ENCODE measurements around the gene PGLYRP2. TPM values are rescaled to one million over a fixed set of nuclear protein-coding genes. Genes with fewer than 3 reads are reported as not detected.

Gene PGLYRP2
- total RNA-seq, 1 experiment from 2014 or later: not detected

DNA sequence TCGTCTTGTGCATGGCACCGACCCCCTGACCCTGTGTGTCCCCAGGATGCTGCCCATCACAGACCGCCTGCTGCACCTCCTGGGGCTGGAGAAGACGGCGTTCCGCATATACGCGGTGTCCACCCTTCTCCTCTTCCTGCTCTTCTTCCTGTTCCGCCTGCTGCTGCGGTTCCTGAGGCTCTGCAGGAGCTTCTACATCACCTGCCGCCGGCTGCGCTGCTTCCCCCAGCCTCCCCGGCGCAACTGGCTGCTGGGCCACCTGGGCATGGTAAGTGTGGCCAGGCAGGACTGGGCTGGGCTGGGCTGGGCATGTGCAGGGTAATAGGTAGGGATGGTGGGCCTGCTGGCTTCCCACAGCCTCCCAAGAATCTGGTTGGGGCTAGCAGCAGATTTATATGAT, 46.0 kb upstream of the PGLYRP2 start:
- Histone ChIP-seq H3K4me3 (ENCODE audit: low read depth, low read length) (no peak overlapping the region), H3K9me3 (no peaks in the 10 kb centered on the region), H3K4me1 (no peaks in the 10 kb centered on the region), H3K27me3 (replicated peaks; ENCODE audit: control insufficient read depth, insufficient read depth, low read length) (no peaks in the 10 kb centered on the region), H3K36me3 (ENCODE audit: control insufficient read depth, insufficient read depth, low read length) (no peaks in the 10 kb centered on the region)
- intact Hi-C loops (cut with micrococcal nuclease; ENCODE audit: unreplicated experiment): no loop called here
- ChIA-PET CTCF (no interaction called here), POLR2A (no interaction called here)
- no peak overlapping the region for H3K4me3 Mint-ChIP-seq (ENCODE audit: unreplicated experiment)
- TF ChIP-seq, protein P1, sequence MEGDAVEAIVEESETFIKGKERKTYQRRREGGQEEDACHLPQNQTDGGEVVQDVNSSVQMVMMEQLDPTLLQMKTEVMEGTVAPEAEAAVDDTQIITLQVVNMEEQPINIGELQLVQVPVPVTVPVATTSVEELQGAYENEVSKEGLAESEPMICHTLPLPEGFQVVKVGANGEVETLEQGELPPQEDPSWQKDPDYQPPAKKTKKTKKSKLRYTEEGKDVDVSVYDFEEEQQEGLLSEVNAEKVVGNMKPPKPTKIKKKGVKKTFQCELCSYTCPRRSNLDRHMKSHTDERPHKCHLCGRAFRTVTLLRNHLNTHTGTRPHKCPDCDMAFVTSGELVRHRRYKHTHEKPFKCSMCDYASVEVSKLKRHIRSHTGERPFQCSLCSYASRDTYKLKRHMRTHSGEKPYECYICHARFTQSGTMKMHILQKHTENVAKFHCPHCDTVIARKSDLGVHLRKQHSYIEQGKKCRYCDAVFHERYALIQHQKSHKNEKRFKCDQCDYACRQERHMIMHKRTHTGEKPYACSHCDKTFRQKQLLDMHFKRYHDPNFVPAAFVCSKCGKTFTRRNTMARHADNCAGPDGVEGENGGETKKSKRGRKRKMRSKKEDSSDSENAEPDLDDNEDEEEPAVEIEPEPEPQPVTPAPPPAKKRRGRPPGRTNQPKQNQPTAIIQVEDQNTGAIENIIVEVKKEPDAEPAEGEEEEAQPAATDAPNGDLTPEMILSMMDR (IDR thresholded peaks at IDR 0.05; ENCODE audit: insufficient read depth in 1 of 2, low read depth in 1 of 2, low read length in 1 of 2, severe bottlenecking in 1 of 2, unreplicated experiment in 1 of 2): no peak
- H3K27ac Mint-ChIP-seq (ENCODE audit: unreplicated experiment): no peak overlapping the region
- H3K36me3 Mint-ChIP-seq (ENCODE audit: insufficient read depth, unreplicated experiment): no peaks in the 10 kb centered on the region
- no peak for DNase-seq
- no peaks in the 10 kb centered on the region for H3K9me3 Mint-ChIP-seq (ENCODE audit: unreplicated experiment)
- no peaks in the 10 kb centered on the region for H3K4me1 Mint-ChIP-seq (ENCODE audit: low read depth, unreplicated experiment)
- H3K27me3 Mint-ChIP-seq (ENCODE audit: insufficient read depth, unreplicated experiment): peaks cover 15% of the 10 kb centered on the region
- BruUV-seq (replicated peaks): no TSS peak

DNA sequence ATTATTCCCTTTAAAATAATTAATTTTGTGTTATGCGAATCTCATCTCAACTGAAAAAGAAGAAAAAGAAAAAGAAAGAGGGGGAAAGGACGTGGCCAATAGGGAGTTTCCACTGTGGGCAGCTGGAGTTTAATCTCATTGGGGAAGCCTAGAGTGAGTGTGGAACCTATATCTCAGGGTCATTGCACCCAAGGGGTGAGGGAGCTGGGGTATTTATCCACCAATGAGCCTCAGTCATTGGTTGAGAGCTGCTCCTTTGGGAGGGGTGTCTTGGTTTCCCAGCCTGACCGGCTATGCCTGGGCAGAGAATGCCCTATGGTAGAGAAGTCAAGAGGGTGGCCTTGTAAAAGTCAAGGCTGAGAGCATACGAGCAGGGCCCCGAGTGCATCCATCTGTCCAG, 45.5 kb upstream of the PGLYRP2 start:
- no peak for DNase-seq
- no peaks in the 10 kb centered on the region for H3K36me3 ChIP-seq (ENCODE audit: control insufficient read depth, insufficient read depth, low read length)
- Mint-ChIP-seq H3K4me1 (ENCODE audit: low read depth, unreplicated experiment) (no peaks in the 10 kb centered on the region), H3K9me3 (ENCODE audit: unreplicated experiment) (no peaks in the 10 kb centered on the region), H3K4me3 (ENCODE audit: unreplicated experiment) (no peak overlapping the region), H3K27ac (ENCODE audit: unreplicated experiment) (no peak overlapping the region), H3K27me3 (ENCODE audit: insufficient read depth, unreplicated experiment) (peaks cover 15% of the 10 kb centered on the region), H3K36me3 (ENCODE audit: insufficient read depth, unreplicated experiment) (no peaks in the 10 kb centered on the region)
- H3K9me3 ChIP-seq: no peaks in the 10 kb centered on the region
- ChIA-PET CTCF (no interaction called here), POLR2A (no interaction called here)
- TF ChIP-seq, protein P1 (IDR thresholded peaks at IDR 0.05; ENCODE audit: insufficient read depth in 1 of 2, low read depth in 1 of 2, low read length in 1 of 2, severe bottlenecking in 1 of 2, unreplicated experiment in 1 of 2): no peak
- no peaks in the 10 kb centered on the region for H3K27me3 ChIP-seq (replicated peaks; ENCODE audit: control insufficient read depth, insufficient read depth, low read length)
- intact Hi-C loops (cut with micrococcal nuclease; ENCODE audit: unreplicated experiment): no loop called here
- no peaks in the 10 kb centered on the region for H3K4me1 ChIP-seq
- no peak overlapping the region for H3K4me3 ChIP-seq (ENCODE audit: low read depth, low read length)
- BruUV-seq (replicated peaks): no TSS peak

DNA sequence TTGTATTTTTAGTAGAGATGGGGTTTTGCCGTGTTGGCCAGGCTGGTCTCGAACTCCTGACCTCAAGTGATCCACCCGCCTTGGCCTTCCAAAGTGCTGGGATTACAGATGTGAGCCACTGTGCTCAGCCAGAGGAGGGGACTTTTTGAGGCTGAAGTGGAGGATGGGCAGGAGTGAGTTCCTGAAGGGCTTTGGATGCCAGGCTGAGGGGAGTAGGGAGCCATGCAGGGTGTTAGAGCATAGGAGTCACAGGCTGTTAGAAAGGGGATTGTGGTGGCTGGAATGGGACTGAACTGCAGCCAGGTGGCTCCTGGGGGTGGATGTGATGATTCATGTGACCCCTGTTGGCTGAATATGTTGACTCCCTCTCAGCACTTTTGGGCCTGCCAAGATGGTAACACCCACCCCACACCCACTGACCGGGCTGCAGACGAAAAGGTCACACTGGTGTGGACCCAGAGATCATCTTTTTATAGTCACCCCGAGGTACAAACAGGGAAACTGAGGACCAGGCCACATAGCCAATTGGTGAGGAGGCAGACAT, 40.2 kb upstream of the PGLYRP2 start:
- Mint-ChIP-seq H3K27ac (ENCODE audit: unreplicated experiment) (no peak overlapping the region), H3K36me3 (ENCODE audit: insufficient read depth, unreplicated experiment) (no peaks in the 10 kb centered on the region), H3K4me3 (ENCODE audit: unreplicated experiment) (no peak overlapping the region), H3K27me3 (ENCODE audit: insufficient read depth, unreplicated experiment) (peaks cover 17% of the 10 kb centered on the region), H3K9me3 (ENCODE audit: unreplicated experiment) (peaks cover 4% of the 10 kb centered on the region), H3K4me1 (ENCODE audit: low read depth, unreplicated experiment) (no peaks in the 10 kb centered on the region)
- Histone ChIP-seq H3K4me3 (ENCODE audit: low read depth, low read length) (no peak overlapping the region), H3K36me3 (ENCODE audit: control insufficient read depth, insufficient read depth, low read length) (no peaks in the 10 kb centered on the region), H3K27me3 (replicated peaks; ENCODE audit: control insufficient read depth, insufficient read depth, low read length) (no peaks in the 10 kb centered on the region), H3K9me3 (no peaks in the 10 kb centered on the region), H3K4me1 (no peaks in the 10 kb centered on the region)
- POLR2A ChIA-PET: no interaction called here
- BruUV-seq (replicated peaks): no TSS peak
- intact Hi-C loops (cut with micrococcal nuclease; ENCODE audit: unreplicated experiment): no loop called here
- CTCF ChIA-PET: no interaction called here
- no peak for DNase-seq
- TF ChIP-seq, protein P1 (IDR thresholded peaks at IDR 0.05; ENCODE audit: insufficient read depth in 1 of 2, low read depth in 1 of 2, low read length in 1 of 2, severe bottlenecking in 1 of 2, unreplicated experiment in 1 of 2): no peak
